Left lobe of liver (tissue), 2 donors: ENCODE measurements around the gene NT5C. TPM values are rescaled to one million over a fixed set of nuclear protein-coding genes. Genes with fewer than 3 reads are reported as not detected.
"Not testable (repeated sequence)": the region's sequence is repeated elsewhere in the genome, so short reads cannot be mapped to it uniquely, and the experiment has no call there.

Experiments used
- ATAC-seq: fragments of 200-7000 bp; cut with Tn5 transposase; one replicate; pipeline ENCODE4 v1.9.1; 2020; ENCODE audit warnings: mild to moderate bottlenecking, moderate library complexity
- DNase-seq: peaks from one replicate; pipeline ENCODE4 v3.0.0-alpha.2; 2020; ENCODE audit warnings: low spot score
- total RNA-seq: library from RNA; stranded (reverse); gene quantifications from one replicate; pipeline ENCODE4 v1.2.1, GENCODE V29; 2021
- donor health status: DM: no; HTN: no; CAD: no; lungs with moderate emphysema.
- donor health status: DM: no; HTN: yes; CAD: no.

NT5C gene
- 11.9 TPM for total RNA-seq

GRCh38 chr17:75131278-75132017 lies at the start of gene NT5C:
Gene NT5C, minus strand, starts transcription at chr17:75131742. Its CDS starts 35 bp downstream, at chr17:75131707.
- peak; percentile 81 for DNase-seq
- peak; percentile 92 for ATAC-seq

GRCh38 chr17:75181110-75181509 lies 49.6 kb upstream of the NT5C start:
- no peak for DNase-seq
- no peak for ATAC-seq

- no peak for DNase-seq
- no peak for ATAC-seq
Observed at GRCh38 chr17:75178453-75178852, 46.9 kb upstream of the NT5C start.

GRCh38 chr17:75176625-75177024 lies 45.1 kb upstream of the NT5C start:
- ATAC-seq (no peak), DNase-seq (no peak)

- no peak for ATAC-seq
- no peak for DNase-seq
Observed at GRCh38 chr17:75174996-75175395, 43.5 kb upstream of the NT5C start.

- ATAC-seq (no peak), DNase-seq (no peak)
Observed at GRCh38 chr17:75173526-75173925, 42.0 kb upstream of the NT5C start.

- DNase-seq (no peak), ATAC-seq (no peak)
Observed at GRCh38 chr17:75168998-75169397, 37.5 kb upstream of the NT5C start.

GRCh38 chr17:75164606-75165005 lies 33.1 kb upstream of the NT5C start:
- DNase-seq, ATAC-seq: not testable (repeated sequence)

- no peak for ATAC-seq
- no peak for DNase-seq
Observed at GRCh38 chr17:75163074-75163473, 31.5 kb upstream of the NT5C start.

GRCh38 chr17:75160211-75160610 lies 28.7 kb upstream of the NT5C start:
- ATAC-seq = no peak
- DNase-seq = no peak

GRCh38 chr17:75159196-75160031 lies 27.9 kb upstream of the NT5C start:
- ATAC-seq (no peak), DNase-seq (no peak)

- DNase-seq, ATAC-seq: not testable (repeated sequence)
Observed at GRCh38 chr17:75158480-75158879, 26.9 kb upstream of the NT5C start.

- DNase-seq = no peak
Observed at GRCh38 chr17:75155191-75155601, 23.7 kb upstream of the NT5C start.

GRCh38 chr17:75154195-75155106 lies 22.9 kb upstream of the NT5C start, which contains the start of gene JPT1:
Gene JPT1, minus strand, starts transcription at chr17:75154512. Its CDS starts 115 bp downstream, at chr17:75154397.
- ATAC-seq (peak; percentile 99), DNase-seq (peak; percentile 98)

More at GRCh38 chr17:75155191-75155601, 23.7 kb upstream of the NT5C start:
- ATAC-seq = no peak

GRCh38 chr17:75153780-75154194 lies 22.2 kb upstream of the NT5C start:
- ATAC-seq (no peak), DNase-seq (peak; percentile 55)

- DNase-seq (no peak), ATAC-seq (no peak)
Observed at GRCh38 chr17:75152922-75153779, 21.6 kb upstream of the NT5C start.

GRCh38 chr17:75152523-75152921 lies 21.0 kb upstream of the NT5C start:
- DNase-seq = no peak
- no peak for ATAC-seq

- ATAC-seq (no peak), DNase-seq (no peak)
Observed at GRCh38 chr17:75151930-75152329, 20.4 kb upstream of the NT5C start.

GRCh38 chr17:75147878-75148546 lies 16.5 kb upstream of the NT5C start:
- DNase-seq = no peak
- peak; percentile 24 for ATAC-seq
